SK-N-MC (cell line): ENCODE data around the gene ALKAL2.

ENCODE experiments used
- EZH2 ChIP-seq: fragments of 200-600 bp; sonication (generic); IDR thresholded peaks from one replicate; pipeline ENCODE4 v1.6.1; 2017; ENCODE audit warnings: antibody characterized with exemption
- FOXP2 ChIP-seq: optimal IDR thresholded peaks from 2 replicates; pipeline ENCODE3; 2011; ENCODE audit warnings: mild to moderate bottlenecking, moderate library complexity; ENCODE audit not compliant: insufficient read depth; ENCODE audit errors: extremely low read length, control extremely low read depth
- POLR2AphosphoS5 ChIP-seq: IDR thresholded peaks from 2 replicates; pipeline ENCODE4 v1.6.1; 2012; ENCODE audit warnings: mild to moderate bottlenecking, low read depth, low read length, borderline replicate concordance

DNA sequence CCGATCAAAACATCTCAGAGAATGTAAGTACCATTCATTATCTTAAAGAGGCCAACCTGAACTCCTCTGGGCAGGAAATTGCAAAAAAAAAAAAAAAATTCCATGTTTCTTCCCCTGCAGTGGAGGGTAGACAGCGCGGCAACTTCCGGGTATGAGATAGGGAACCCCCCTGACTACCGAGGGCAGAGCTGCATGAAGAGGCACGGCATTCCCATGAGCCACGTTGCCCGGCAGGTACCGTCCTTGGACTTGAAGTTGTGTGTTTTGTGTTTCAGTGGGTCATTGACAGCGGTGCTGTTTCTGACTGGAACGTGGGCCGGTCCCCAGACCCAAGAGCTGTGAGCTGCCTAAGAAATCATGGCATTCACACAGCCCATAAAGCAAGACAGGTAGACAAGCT, 16.0 kb downstream of the ALKAL2 start:
- TF ChIP-seq POLR2AphosphoS5 (no peak), EZH2 (no peak), FOXP2 (no peak)
